BLaER1 (cell line): ENCODE measurements around the gene ACSS1.

Source experiments
- H3K27ac ChIP-seq: shearing (Covaris generic); formaldehyde crosslinking; 2 replicates; pipeline ENCODE4 v1.8.1; 2022
- H3K27me3 ChIP-seq: shearing (Covaris generic); formaldehyde crosslinking; 2 replicates; pipeline ENCODE4 v1.8.1; 2022
- H3K36me3 ChIP-seq: shearing (Covaris generic); formaldehyde crosslinking; 2 replicates; pipeline ENCODE4 v1.8.1; 2022
- H3K4me1 ChIP-seq: shearing (Covaris generic); formaldehyde crosslinking; 2 replicates; pipeline ENCODE4 v1.8.1; 2022
- H3K4me2 ChIP-seq: shearing (Covaris generic); formaldehyde crosslinking; 2 replicates; pipeline ENCODE4 v1.8.1; 2022
- H3K4me3 ChIP-seq: shearing (Covaris generic); formaldehyde crosslinking; 2 replicates; pipeline ENCODE4 v1.8.1; 2022
- H3K9ac ChIP-seq: shearing (Covaris generic); formaldehyde crosslinking; 2 replicates; pipeline ENCODE4 v1.8.1; 2022
- H3K9me3 ChIP-seq: shearing (Covaris generic); formaldehyde crosslinking; 2 replicates; pipeline ENCODE4 v1.8.1; 2022
- H4K20me1 ChIP-seq: shearing (Covaris generic); formaldehyde crosslinking; 2 replicates; pipeline ENCODE4 v1.8.1; 2022
- Cebpa-rat ChIP-seq: shearing (Covaris generic); IDR thresholded peaks from 2 replicates; pipeline ENCODE4 v1.8.1; 2022

The ACSS1 gene

DNA sequence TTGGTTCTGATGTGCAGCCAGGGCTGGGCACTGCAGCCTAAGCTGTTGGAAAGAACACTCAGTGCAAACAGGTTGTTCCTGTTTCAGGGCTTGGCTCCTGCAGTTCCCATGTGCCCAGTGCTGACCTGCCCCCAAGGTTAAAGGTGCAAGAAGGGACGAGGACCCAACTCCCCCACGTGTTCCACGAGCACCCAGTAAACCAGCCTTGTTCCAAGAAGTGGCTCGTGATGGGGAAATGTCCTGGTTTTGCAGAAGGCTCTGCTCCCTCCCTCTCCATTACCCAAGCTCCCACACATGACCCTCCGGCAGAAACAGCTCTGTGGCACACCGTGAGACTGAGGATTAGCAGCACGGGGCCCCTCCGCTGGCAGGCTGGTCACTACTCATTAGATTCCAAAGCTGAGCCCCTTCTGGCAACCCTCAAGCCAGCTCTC, 9.4 kb downstream of the ACSS1 start:
- no peak overlapping the region for H3K4me2 ChIP-seq
- peaks cover 72% of the 10 kb centered on the region for H4K20me1 ChIP-seq
- H3K9ac ChIP-seq: peak overlapping the region; percentile 27; the same call in 1 of the 2 replicates
- no peak overlapping the region for H3K27ac ChIP-seq
- H3K9me3 ChIP-seq: no peaks in the 10 kb centered on the region
- H3K4me1 ChIP-seq: peaks cover 93% of the 10 kb centered on the region
- no peak overlapping the region for H3K4me3 ChIP-seq
- no peaks in the 10 kb centered on the region for H3K27me3 ChIP-seq
- TF ChIP-seq Cebpa-rat: no peak
- H3K36me3 ChIP-seq: peaks cover 42% of the 10 kb centered on the region

DNA sequence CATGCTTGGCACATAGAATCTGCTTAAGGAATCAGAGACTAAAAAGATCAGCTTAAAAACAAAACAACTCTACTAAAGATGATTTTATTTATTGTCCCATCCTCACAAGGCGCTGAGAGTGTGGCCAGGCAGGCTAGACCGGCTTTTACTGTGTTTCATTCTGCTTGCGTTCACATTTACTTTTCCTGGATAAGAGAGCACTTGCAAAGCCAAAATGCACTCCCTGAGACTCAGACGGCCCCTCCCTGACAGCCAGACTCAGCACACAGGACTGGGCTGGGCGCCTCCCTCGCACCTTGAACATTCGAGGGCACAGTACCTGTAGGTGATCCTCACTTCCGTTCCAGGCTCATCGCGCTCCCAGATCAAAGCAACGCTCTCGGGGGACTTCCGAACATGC, 10.2 kb downstream of the ACSS1 start:
- Histone ChIP-seq H3K9ac (no peak overlapping the region), H3K4me1 (peaks cover 93% of the 10 kb centered on the region), H3K4me2 (no peak overlapping the region), H3K36me3 (peaks cover 42% of the 10 kb centered on the region), H3K27me3 (no peaks in the 10 kb centered on the region), H3K4me3 (no peak overlapping the region), H3K9me3 (no peaks in the 10 kb centered on the region), H3K27ac (no peak overlapping the region), H4K20me1 (peaks cover 64% of the 10 kb centered on the region)
- no peak for TF ChIP-seq Cebpa-rat

DNA sequence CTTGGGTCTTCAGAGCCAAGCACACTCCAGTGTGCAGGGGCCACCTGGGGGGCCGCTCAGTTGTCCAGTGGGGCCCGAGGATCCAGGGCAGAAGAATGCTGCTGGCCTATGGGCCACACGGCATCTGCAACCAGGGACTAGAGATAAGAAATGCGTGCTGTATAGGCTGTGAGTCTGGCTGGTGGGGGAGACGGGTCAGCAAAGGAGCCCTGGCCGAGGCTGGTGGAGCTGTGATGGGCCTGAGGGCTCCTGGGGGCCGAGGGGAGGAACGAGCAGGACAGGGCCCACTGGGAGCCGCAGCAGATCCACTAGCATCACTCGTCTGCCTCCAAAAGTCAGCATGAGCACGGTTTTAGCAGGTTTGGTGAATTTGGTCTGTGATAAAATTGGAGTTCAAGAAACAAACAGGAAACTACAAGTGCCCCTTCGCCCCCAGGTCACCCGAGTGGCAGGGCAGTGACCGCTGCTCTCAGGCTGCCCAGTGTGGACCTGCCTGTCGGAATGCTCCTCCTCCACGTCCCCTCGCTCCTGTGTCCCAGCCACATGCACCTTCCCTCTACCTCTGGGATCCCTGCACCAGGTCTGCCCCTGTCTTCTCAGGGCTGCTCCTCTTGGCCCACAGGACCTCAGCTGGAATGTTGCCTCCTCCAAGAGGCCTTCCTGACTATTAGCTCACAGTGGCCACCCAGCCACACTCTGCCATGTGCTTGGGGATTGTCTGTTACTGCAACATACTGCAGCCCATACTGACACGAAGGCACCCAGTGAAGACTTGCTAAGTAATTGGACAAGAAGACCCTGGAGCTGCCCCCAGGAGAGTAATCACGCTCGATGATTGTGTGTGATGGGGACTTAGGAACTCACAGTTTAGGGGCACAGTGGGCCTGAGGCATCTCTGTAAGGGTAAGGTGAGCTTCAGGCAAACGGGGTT, 10.9 kb downstream of the ACSS1 start:
- TF ChIP-seq Cebpa-rat: no peak

DNA sequence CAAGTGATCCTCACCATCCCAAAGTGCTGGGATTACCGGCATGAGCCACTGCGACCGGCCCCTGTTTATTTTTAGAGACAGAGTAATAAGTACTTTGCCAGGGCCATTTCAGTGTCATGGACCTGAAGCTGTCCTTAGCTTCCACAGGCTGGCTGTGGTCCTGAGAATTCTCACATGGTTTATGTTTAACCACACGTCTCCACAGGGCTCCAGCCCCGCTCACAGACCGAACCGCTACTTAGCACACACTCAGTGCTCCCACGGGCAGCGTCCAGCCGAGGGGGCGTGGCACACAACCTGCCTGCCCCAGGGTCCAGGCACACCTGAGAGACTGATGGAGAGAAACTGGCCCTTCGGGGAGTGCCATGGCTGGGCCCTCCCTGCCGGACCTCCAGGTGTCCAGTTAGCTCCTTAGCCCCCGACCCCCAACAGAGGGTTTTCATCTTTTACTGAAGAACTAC, 11.7 kb downstream of the ACSS1 start:
- no peak for TF ChIP-seq Cebpa-rat
- Histone ChIP-seq H3K4me2 (peak overlapping the region; percentile 89), H3K27ac (no peak overlapping the region), H3K9me3 (no peaks in the 10 kb centered on the region), H3K9ac (no peak overlapping the region), H3K27me3 (no peaks in the 10 kb centered on the region), H3K4me3 (no peak overlapping the region), H4K20me1 (peaks cover 49% of the 10 kb centered on the region), H3K36me3 (peaks cover 38% of the 10 kb centered on the region), H3K4me1 (peaks cover 93% of the 10 kb centered on the region)

More for the DNA sequence above, 10.9 kb downstream of the ACSS1 start:
- Histone ChIP-seq H3K27ac (no peak overlapping the region), H3K27me3 (no peaks in the 10 kb centered on the region), H3K9me3 (no peaks in the 10 kb centered on the region), H3K4me2 (peak overlapping the region; percentile 89; the same call in 1 of the 2 replicates), H3K36me3 (peaks cover 42% of the 10 kb centered on the region), H3K9ac (no peak overlapping the region), H4K20me1 (peaks cover 57% of the 10 kb centered on the region), H3K4me1 (peaks cover 93% of the 10 kb centered on the region), H3K4me3 (no peak overlapping the region)

DNA sequence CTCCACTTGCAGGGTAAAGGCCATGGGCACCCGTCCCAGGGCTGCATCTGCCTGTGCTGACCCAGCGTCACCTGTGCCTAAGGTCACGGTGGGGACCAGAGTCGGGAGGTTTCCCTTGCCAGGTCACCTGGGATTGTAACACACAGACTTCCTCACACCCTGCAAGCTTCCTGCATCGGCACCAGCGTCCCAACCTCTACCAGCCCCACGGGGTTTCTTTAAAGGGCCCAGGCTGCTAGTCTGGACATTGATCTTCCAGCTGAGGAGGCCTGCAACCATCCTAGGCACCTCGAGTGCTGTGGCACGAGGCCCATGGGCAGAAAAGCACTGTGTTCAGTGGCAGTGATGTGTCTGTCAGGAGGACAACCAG, 12.6 kb downstream of the ACSS1 start:
- H3K4me3 ChIP-seq: 0 out of 2 replicates have a peak overlapping the region, but pooled peaks have one; percentile 45
- no peak for TF ChIP-seq Cebpa-rat
- peak overlapping the region; percentile 88 for H3K27ac ChIP-seq
- H3K9me3 ChIP-seq: no peaks in the 10 kb centered on the region
- peaks cover 40% of the 10 kb centered on the region for H4K20me1 ChIP-seq
- no peaks in the 10 kb centered on the region for H3K27me3 ChIP-seq
- peaks cover 30% of the 10 kb centered on the region for H3K36me3 ChIP-seq
- H3K4me1 ChIP-seq: peaks cover 93% of the 10 kb centered on the region
- peak overlapping the region; percentile 68 for H3K9ac ChIP-seq
- H3K4me2 ChIP-seq: peak overlapping the region; percentile 89

DNA sequence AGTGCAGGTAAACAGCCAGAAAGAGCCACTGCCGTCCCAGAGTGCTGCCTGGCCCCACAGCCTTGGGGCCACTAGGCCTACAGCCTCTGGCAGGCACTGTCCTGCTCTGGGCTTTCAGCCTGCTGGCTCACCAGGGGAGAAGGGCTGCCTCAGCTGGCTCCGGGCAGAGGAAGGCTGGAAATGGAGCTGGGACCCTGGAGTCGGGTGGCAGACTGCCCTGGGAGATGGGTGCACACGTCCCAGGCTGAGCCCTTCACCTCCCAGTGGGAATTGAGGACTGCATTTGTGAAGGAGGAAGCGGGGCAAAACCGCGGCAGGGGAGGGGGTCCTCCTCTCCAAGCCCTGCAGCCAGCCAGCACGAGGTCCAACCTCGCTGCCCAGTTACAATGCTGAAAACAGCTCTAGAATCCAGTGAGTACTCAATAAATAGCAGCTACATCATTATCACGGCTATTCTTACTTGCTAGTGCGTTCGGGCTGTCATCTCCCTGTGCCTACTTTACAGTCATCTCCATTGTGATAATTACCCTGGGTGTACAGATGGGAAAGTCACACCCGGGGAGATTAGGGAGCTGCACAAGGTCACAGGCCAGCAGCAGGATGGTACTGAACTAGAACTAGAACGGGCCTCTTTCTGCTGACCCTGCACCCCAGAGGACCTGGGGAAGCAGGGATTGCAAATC, 13.1 kb downstream of the ACSS1 start:
- no peak for TF ChIP-seq Cebpa-rat
- Histone ChIP-seq H3K4me3 (peak overlapping the region; percentile 45; the same call in 1 of the 2 replicates), H3K36me3 (peaks cover 30% of the 10 kb centered on the region), H3K9ac (peak overlapping the region; percentile 68), H3K27ac (peak overlapping the region; percentile 88), H4K20me1 (peaks cover 35% of the 10 kb centered on the region), H3K4me2 (peak overlapping the region; percentile 89), H3K4me1 (peaks cover 93% of the 10 kb centered on the region), H3K27me3 (no peaks in the 10 kb centered on the region), H3K9me3 (no peaks in the 10 kb centered on the region)

DNA sequence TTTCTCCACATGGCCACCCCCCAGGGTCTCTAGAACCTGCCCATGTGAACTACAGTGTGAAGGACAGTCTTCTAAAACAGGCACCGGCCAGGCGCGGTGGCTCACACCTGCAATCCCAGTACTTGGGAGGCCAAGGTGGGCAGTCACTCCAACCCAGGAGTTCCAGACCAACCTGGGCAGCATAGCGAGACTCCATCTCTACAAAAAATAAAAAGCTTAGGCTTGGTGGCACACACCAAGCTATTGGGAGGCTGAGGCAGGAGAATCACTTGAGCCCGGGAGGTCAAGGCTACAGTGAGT, 13.7 kb downstream of the ACSS1 start:
- Histone ChIP-seq H3K9ac (peak overlapping the region; percentile 68), H3K4me1 (peaks cover 93% of the 10 kb centered on the region), H4K20me1 (peaks cover 29% of the 10 kb centered on the region), H3K36me3 (peaks cover 30% of the 10 kb centered on the region), H3K4me2 (peak overlapping the region; percentile 89), H3K4me3 (no peak overlapping the region), H3K27me3 (no peaks in the 10 kb centered on the region), H3K27ac (peak overlapping the region; percentile 88), H3K9me3 (no peaks in the 10 kb centered on the region)
- TF ChIP-seq Cebpa-rat: no peak

DNA sequence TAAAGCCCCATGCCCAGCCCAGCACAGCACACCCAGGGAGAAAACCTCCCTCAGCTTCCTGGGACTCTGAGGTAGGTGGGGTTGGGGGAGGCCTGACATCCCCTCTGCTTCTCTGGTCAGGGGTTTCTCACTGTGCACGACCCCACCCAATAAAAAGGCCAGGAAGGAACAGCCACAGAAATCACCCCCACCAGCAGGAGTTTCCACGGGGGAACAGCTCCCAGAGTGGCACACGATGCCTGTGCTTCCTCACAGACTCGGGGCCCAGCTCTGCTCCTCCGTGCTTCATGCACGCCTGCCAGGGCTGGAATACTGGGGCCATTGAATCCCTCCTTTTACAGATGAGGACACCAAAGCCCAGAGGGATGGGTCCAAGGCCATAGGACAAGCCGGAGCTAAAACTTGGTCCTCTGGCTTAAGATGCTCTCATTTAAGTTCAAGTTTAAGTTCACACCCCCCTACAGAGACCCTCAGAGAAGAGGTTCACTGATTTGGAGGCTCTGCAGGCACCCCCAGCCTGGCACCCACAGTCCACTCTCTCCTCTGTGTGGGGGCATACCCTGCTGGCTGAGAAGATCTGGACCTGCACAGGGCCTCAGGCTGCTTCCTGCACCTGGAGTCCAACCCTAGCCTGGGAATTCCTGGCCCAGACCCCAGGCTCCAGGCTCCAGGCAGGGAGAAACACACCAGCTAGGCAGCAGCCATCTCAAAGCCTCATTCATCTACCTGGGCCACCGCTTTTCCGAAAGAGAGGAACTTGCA, 14.3 kb downstream of the ACSS1 start:
- Histone ChIP-seq H3K9ac (peak overlapping the region; percentile 68), H3K27ac (peak overlapping the region; percentile 88), H3K9me3 (no peaks in the 10 kb centered on the region), H4K20me1 (peaks cover 24% of the 10 kb centered on the region), H3K4me1 (peaks cover 94% of the 10 kb centered on the region), H3K36me3 (peaks cover 28% of the 10 kb centered on the region), H3K27me3 (no peaks in the 10 kb centered on the region), H3K4me2 (peak overlapping the region; percentile 89), H3K4me3 (peak overlapping the region; percentile 20; the same call in 1 of the 2 replicates)
- no peak for TF ChIP-seq Cebpa-rat

DNA sequence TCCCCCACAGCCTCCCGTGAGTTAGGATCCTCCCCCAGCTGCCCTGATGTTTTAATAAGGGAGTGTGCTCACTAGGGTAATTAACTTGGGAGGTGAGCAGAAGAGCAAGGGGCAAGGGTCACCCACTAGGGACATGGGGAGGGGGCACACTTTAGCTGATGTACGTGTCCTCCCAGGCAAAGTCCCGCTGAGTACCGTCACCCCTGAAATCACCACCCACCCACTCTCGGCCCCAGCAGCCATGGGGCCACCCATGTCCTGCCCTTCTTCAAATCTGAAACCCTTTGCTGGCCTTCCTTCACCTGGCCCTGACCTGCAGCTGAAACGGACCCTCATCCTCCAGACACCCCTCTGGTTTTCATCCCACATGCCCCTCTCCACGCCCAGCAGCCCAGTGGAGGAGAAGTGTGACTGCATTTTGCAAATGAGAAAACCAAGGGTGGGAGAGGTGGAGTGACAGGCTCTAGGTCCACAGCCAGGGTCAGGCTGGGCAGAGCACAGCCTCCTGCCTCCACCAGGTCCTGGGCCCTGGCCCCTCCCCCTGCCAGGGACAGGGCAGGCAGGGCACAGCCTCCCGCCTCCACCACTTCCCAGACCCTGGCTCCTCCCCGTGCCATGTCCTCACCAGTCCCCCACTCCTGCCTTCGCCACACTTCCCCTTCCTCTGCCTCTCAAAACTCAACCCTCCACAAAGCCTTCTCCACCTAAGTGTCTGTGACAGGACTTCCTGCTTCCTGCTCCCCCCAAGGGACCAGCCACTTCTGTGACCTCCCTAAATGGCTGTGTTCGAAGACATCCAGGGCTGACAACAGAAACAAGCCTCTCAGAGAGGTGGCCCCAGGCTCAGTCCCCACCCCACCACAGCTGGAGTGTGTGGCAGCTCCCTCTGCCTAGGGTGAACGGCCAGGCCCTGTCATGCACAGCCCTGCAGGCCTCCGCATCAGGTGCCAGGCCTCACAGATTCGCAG, 15.1 kb downstream of the ACSS1 start:
- Histone ChIP-seq H3K4me2 (peak overlapping the region; percentile 89), H3K27ac (peak overlapping the region; percentile 88), H3K4me1 (peaks cover 94% of the 10 kb centered on the region), H3K4me3 (peak overlapping the region; percentile 43), H3K27me3 (no peaks in the 10 kb centered on the region), H4K20me1 (peaks cover 15% of the 10 kb centered on the region; the same call in 1 of the 2 replicates), H3K36me3 (peaks cover 20% of the 10 kb centered on the region), H3K9me3 (no peaks in the 10 kb centered on the region), H3K9ac (peak overlapping the region; percentile 70)
- no peak for TF ChIP-seq Cebpa-rat
